GM12878 (cell line): ENCODE measurements around the gene FADS1. TPM values are rescaled to one million over a fixed set of nuclear protein-coding genes. Genes with fewer than 3 reads are reported as not detected.

Experiments
- ATAC-seq: fragments of 200-7000 bp; cut with Tn5 transposase; 3 replicates; pipeline ENCODE4 v1.9.1; 2020; ENCODE audit warnings: mild to moderate bottlenecking, moderate library complexity
- BruUV-seq: library from RNA; stranded (reverse); fragments of 400-500 nt; replicated peaks from 2 replicates; lab custom pipeline; 2021; lab: Mats Ljungman, UMichigan
- CTCF ChIA-PET: fragments of 300-600 bp; sonication (Branson Sonifier 250); formaldehyde crosslinking; extraction: SDS; loops from one replicate; lab custom pipeline; 2021; ENCODE audit warnings: inconsistent platforms; lab: Yijun Ruan, JAX
- POLR2A ChIA-PET: fragments of 350-600 bp; formaldehyde crosslinking; extraction: SDS; loops from one replicate; lab custom pipeline; 2021; ENCODE audit warnings: inconsistent platforms; lab: Charles Lee
- RAD21 ChIA-PET: fragments of 300-600 bp; sonication (Branson Sonifier 250); formaldehyde crosslinking; loops from one replicate; lab custom pipeline; 2023; ENCODE audit warnings: antibody characterized with exemption; ENCODE audit not compliant: unreplicated experiment; lab: Charles Lee
- SMC1A ChIA-PET: fragments of 300-600 bp; sonication (Branson Sonifier 250); formaldehyde crosslinking; loops from one replicate; lab custom pipeline; 2023; ENCODE audit not compliant: unreplicated experiment, uncharacterized antibody; lab: Charles Lee
- DNase-seq: peaks from one replicate; pipeline ENCODE4 v3.0.0-alpha.2; 2011; ENCODE audit warnings: low read depth, low spot score
- FAIRE-seq: peaks from 3 replicates; lab custom pipeline; 2011; peaks lifted over from hg19 to GRCh38; lab: Jason Lieb, UNC
- H2AFZ ChIP-seq: 2 replicates; pipeline ENCODE4 v1.6.0; 2011; ENCODE audit warnings: low read depth, low read length, control low read depth; ENCODE audit not compliant: control insufficient read depth
- H3K27ac ChIP-seq: 2 replicates; pipeline ENCODE4 v1.5.1; 2011; ENCODE audit warnings: control low read depth; ENCODE audit not compliant: control insufficient read depth, insufficient read depth
- H3K27me3 ChIP-seq, 2 experiments: replicated peaks in 1 of 2; 2 replicates each; pipeline versions ENCODE4 v1.6.0 to v1.6.1; 2011; ENCODE audit warnings: low read length in 1 of 2; ENCODE audit not compliant: control insufficient read depth in 2 of 2, insufficient read depth in 2 of 2
- H3K36me3 ChIP-seq, 2 experiments: 2 replicates each; pipeline ENCODE4 v1.5.1; 2011; ENCODE audit warnings: low read length in 1 of 2; ENCODE audit not compliant: control insufficient read depth in 2 of 2, insufficient read depth in 2 of 2
- H3K4me1 ChIP-seq: 2 replicates; pipeline ENCODE4 v1.6.1; 2011; ENCODE audit warnings: mild to moderate bottlenecking, low read length, moderate library complexity, mixed read lengths; ENCODE audit not compliant: control insufficient read depth, insufficient read depth
- H3K4me2 ChIP-seq: 2 replicates; pipeline ENCODE4 v1.6.0; 2011; ENCODE audit warnings: control low read depth; ENCODE audit not compliant: control insufficient read depth, insufficient read depth
- H3K4me3 ChIP-seq: fragments of 200-600 bp; sonication (generic); 2 replicates; pipeline ENCODE4 v1.5.1; 2016
- H3K79me2 ChIP-seq: 2 replicates; pipeline ENCODE4 v1.6.0; 2011; ENCODE audit warnings: low read length; ENCODE audit not compliant: control insufficient read depth, insufficient read depth
- H3K9ac ChIP-seq: 2 replicates; pipeline ENCODE4 v1.8.0; 2011; ENCODE audit warnings: low read length, control low read depth, mixed read lengths; ENCODE audit not compliant: control insufficient read depth, insufficient read depth
- H3K9me3 ChIP-seq: replicated peaks from 3 replicates; pipeline ENCODE4 v1.5.1; 2011; ENCODE audit warnings: mild to moderate bottlenecking, low read length; ENCODE audit not compliant: control insufficient read depth, insufficient read depth
- H4K20me1 ChIP-seq: 2 replicates; pipeline ENCODE4 v1.6.0; 2011; ENCODE audit not compliant: control insufficient read depth, insufficient read depth
- WGBS: methylation state at CpG from one replicate; pipeline ENCODE4 v1.1.6; 2016; ENCODE audit warnings: low lambda C conversion rate; ENCODE audit not compliant: insufficient replicate concordance, insufficient coverage; ENCODE audit errors: missing lambda C conversion rate; 5-methylcytosine and 5-hydroxymethylcytosine counted together
- in situ Hi-C: fragments of 300-500 bp; cut with MboI; formaldehyde crosslinking; loops from 9 replicates; pipeline ENCODE4 v1.14.3; 2018; ENCODE audit warnings: mixed read lengths
- intact Hi-C: fragments of 100-400 bp; cut with micrococcal nuclease; formaldehyde crosslinking; loops from one replicate; pipeline ENCODE4 v1.14.2; 2022; ENCODE audit not compliant: unreplicated experiment
- polyA plus RNA-seq, 11 experiments: library from polyadenylated mRNA; depleted of rRNA in 4 of 11; unstranded in 6 of 11; stranded (reverse) in 5 of 11; fragments of >200 nt; fragmentation: Nextera tagmentation in 4 of 11; fragmentation: Illumina TruSeq in 1 of 11; extraction: Ambion mirVana in 4 of 11; extraction: Trizol in 1 of 11; gene quantifications; 1 replicate in 1 of 11; 2 replicates in 10 of 11; pipeline versions ENCODE4 v1.2.1 to v1.2.3, GENCODE V29; 2011 to 2016; ENCODE audit warnings: inconsistent platforms in 2 of 11, missing spikeins in 2 of 11, low read depth in 1 of 11
- total RNA-seq, 4 experiments: library from RNA; depleted of rRNA in 3 of 4; stranded (reverse); fragments of >200 nt in 3 of 4; fragmentation: Illumina TruSeq in 1 of 4; extraction: Trizol in 1 of 4; gene quantifications; 2 replicates each; pipeline versions ENCODE4 v1.2.1 to v1.2.3, GENCODE V29; 2013 to 2021
- TF ChIP-seq, protein P1 (sequence below), 3 experiments: IDR thresholded peaks in 2 of 3; conservative IDR thresholded peaks in 1 of 3; 2 replicates each; pipeline ENCODE4 v1.5.1; 2011; ENCODE audit warnings: low read depth in 3 of 3, low read length in 3 of 3, mild to moderate bottlenecking in 3 of 3, control low read depth in 2 of 3, moderate library complexity in 2 of 3, inconsistent platforms in 1 of 3, mixed read lengths in 1 of 3; ENCODE audit not compliant: control insufficient read depth in 2 of 3, insufficient read depth in 1 of 3; ENCODE audit errors: extremely low read depth in 1 of 3

The FADS1 gene
- total and polyA plus RNA-seq, 10 of the 15 experiments (the other 5 are each of a cell fraction or from before 2014, with no cell fraction given), result 8.8 to 73.9 (median 39.0) TPM

DNA sequence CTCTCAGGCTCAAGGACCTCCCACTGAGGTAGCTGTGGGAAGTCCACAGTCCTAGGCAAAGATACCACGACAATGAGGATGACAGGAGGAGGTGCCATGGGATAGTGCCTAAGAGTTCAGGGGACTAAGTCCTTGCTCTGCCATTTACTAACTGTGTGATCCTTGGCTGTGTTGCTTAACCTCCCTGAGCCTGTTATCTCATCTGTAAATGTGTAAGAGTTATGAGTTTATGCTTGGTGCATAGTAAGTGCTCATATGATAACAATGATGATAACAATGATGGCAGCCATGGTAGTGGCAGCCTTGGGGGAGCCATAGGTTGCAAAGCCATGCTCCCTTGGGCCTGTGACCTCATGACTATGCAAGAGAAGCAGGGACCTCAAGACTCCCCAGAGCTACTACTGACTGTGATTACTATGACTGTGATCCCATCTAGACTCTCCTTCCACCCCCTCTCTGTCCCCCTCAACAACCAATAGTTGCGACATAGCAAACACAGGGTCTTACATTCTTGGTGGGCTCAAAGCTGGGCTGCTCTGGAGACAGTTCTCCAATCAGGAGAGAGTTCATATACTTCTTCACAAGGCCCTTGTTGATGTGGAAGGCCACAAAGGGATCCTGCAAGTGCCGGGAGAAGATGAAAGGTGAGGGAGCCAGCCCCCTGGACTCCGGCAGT, 3.9 kb downstream of the FADS1 start:
- 85% methylated on average over 4 of the region's 4 CpGs for WGBS
- Histone ChIP-seq H3K4me3 (no peak overlapping the region), H3K79me2 (peaks cover 21% of the 10 kb centered on the region), H2AFZ (no peak overlapping the region), H3K9me3 (no peaks in the 10 kb centered on the region), H3K4me2 (no peak overlapping the region), H3K27ac (no peak overlapping the region)
- in situ Hi-C loops (no loop called here), intact Hi-C loops (no loop called here)
- SMC1A ChIA-PET, result interaction anchor here (1.3 to 2.7 kb wide), 3 partner anchors 10 to 21 kb away, joined by 3 to 9 read pairs (median 4); no protein-coding TSS in a partner anchor
- FAIRE-seq (no peak), ATAC-seq (no peak)
- TF ChIP-seq, protein P1, sequence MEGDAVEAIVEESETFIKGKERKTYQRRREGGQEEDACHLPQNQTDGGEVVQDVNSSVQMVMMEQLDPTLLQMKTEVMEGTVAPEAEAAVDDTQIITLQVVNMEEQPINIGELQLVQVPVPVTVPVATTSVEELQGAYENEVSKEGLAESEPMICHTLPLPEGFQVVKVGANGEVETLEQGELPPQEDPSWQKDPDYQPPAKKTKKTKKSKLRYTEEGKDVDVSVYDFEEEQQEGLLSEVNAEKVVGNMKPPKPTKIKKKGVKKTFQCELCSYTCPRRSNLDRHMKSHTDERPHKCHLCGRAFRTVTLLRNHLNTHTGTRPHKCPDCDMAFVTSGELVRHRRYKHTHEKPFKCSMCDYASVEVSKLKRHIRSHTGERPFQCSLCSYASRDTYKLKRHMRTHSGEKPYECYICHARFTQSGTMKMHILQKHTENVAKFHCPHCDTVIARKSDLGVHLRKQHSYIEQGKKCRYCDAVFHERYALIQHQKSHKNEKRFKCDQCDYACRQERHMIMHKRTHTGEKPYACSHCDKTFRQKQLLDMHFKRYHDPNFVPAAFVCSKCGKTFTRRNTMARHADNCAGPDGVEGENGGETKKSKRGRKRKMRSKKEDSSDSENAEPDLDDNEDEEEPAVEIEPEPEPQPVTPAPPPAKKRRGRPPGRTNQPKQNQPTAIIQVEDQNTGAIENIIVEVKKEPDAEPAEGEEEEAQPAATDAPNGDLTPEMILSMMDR (IDR thresholded peaks at IDR 0.05 in 2 of 3, conservative IDR thresholded peaks at IDR 0.05 in 1 of 3; ENCODE audit: control insufficient read depth in 2 of 3, extremely low read depth in 1 of 3, insufficient read depth in 1 of 3, low read depth in 3 of 3, low read length in 3 of 3), result no peak
- TF ChIP-seq, all 136 proteins: peak for 0
- Histone ChIP-seq H3K4me1 (peaks cover 3% of the 10 kb centered on the region; the same call in 1 of the 2 replicates), H4K20me1 (no peaks in the 10 kb centered on the region), H3K9ac (no peak overlapping the region), H3K27me3 (no peaks in the 10 kb centered on the region), H3K36me3 (peaks cover 0 to 5% of the 10 kb centered on the region in 2 experiments; a peak in 2 of 4 replicates)
- ChIA-PET CTCF (interaction anchor here (1.2 to 10.8 kb wide), 3 partner anchors 15 to 21 kb away, joined by 3 to 141 read pairs (median 11); partner anchors contain the start of gene FADS2), RAD21 (interaction anchor here (3.1 kb wide), 1 partner anchor 14 kb away, joined by 51 read pairs; no protein-coding TSS in a partner anchor), POLR2A (interaction anchor here (0.5 to 9.9 kb wide), 10 partner anchors 13 to 787 kb away, joined by 3 to 167 read pairs (median 6); partner anchors contain the start of genes FADS2, FEN1 and TMEM258)
- no peak for DNase-seq
- BruUV-seq, result no TSS peak
